Measurements from ENCODE around the gene ENPP6.

ENPP6 gene

GRCh38 chr4:184059099-184059498 is 158.6 kb downstream of the ENPP6 start:
- TF ChIP-seq ARNTL (CRISPR knock-in tag; IDR thresholded peaks at IDR 0.05; ENCODE audit: borderline replicate concordance, low read depth) = no peak
- no peak for ATAC-seq

DNA sequence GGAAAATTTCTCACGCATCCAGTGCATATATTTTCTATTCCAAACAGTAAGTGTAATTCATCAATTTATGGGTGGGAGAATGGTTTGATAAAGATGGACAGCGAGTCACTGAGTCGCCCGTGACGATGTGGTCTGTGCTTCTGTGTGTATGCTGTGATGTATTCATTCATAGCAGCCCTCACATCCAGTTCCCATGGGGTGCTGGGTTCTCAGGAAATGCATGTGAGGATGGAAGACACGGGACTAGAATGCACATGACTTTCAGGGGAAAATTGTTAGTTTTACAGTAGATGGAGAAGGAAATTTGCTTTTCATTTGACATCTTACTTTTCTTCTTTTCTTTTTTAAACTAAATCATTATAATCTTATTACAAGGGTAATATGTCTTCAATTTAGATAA is 159.6 kb downstream of the ENPP6 start:
- no peak for ATAC-seq
- TF ChIP-seq ZNF8 (CRISPR knock-in tag; IDR thresholded peaks at IDR 0.05) = no peak
- no peak for TF ChIP-seq RARB (CRISPR knock-in tag; IDR thresholded peaks at IDR 0.05)
- no peak for TF ChIP-seq TSHZ2 (CRISPR knock-in tag; IDR thresholded peaks at IDR 0.05)
- no peak for TF ChIP-seq ZC3H10 (CRISPR knock-in tag; IDR thresholded peaks at IDR 0.05)
- no peak for TF ChIP-seq TOX (CRISPR knock-in tag; IDR thresholded peaks at IDR 0.05; ENCODE audit: borderline replicate concordance)
- TF ChIP-seq ARNTL (CRISPR knock-in tag; IDR thresholded peaks at IDR 0.05; ENCODE audit: borderline replicate concordance, low read depth) = no peak
- no peak for TF ChIP-seq ESRRG (CRISPR knock-in tag; IDR thresholded peaks at IDR 0.05)

GRCh38 chr4:184056877-184057276 is 160.8 kb downstream of the ENPP6 start:
- TF ChIP-seq ZNF70 (CRISPR knock-in tag; IDR thresholded peaks at IDR 0.05) (no peak), ARNTL (CRISPR knock-in tag; IDR thresholded peaks at IDR 0.05; ENCODE audit: borderline replicate concordance, low read depth) (no peak), ZC3H10 (CRISPR knock-in tag; IDR thresholded peaks at IDR 0.05) (no peak), TSHZ2 (CRISPR knock-in tag; IDR thresholded peaks at IDR 0.05) (no peak), ZNF8 (CRISPR knock-in tag; IDR thresholded peaks at IDR 0.05) (no peak), GLIS3 (CRISPR knock-in tag; IDR thresholded peaks at IDR 0.05) (no peak), TCF4 (CRISPR knock-in tag; IDR thresholded peaks at IDR 0.05; ENCODE audit: borderline replicate concordance) (no peak), ZFP3 (CRISPR knock-in tag; IDR thresholded peaks at IDR 0.05) (no peak), SNAI2 (CRISPR knock-in tag; IDR thresholded peaks at IDR 0.05) (no peak), OSR1 (CRISPR knock-in tag; IDR thresholded peaks at IDR 0.05) (no peak)
- ATAC-seq = no peak

DNA sequence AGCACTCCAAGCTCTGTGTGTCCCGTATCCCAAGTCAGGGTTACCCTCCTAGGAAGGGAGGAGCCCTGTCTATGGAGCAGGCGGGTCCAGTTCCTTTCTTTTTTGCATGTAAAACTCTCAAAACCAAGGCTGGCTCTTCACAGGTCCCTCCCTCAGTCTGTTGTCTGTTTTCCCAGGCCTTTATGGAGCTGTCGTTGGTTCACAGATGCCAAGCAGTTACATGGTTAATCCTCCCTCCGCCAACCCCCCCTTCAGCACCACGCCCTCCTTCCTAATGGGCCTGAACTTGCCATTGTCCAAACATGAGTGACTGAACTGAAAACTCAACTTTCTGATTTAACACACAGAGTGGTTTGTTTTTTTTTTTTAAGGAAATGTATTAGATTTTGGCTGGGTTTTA is 164.2 kb downstream of the ENPP6 start:
- TF ChIP-seq ZFP30 (CRISPR knock-in tag; IDR thresholded peaks at IDR 0.05) (no peak), OSR1 (CRISPR knock-in tag; IDR thresholded peaks at IDR 0.05) (no peak), ZNF8 (CRISPR knock-in tag; IDR thresholded peaks at IDR 0.05) (no peak), ESRRG (CRISPR knock-in tag; IDR thresholded peaks at IDR 0.05) (no peak), CSDC2 (CRISPR knock-in tag; IDR thresholded peaks at IDR 0.05) (no peak), RARB (CRISPR knock-in tag; IDR thresholded peaks at IDR 0.05) (no peak), TOX (CRISPR knock-in tag; IDR thresholded peaks at IDR 0.05; ENCODE audit: borderline replicate concordance) (no peak), TCF4 (CRISPR knock-in tag; IDR thresholded peaks at IDR 0.05; ENCODE audit: borderline replicate concordance) (no peak), ARNTL (CRISPR knock-in tag; IDR thresholded peaks at IDR 0.05; ENCODE audit: borderline replicate concordance, low read depth) (no peak), PATZ1 (CRISPR knock-in tag; IDR thresholded peaks at IDR 0.05; ENCODE audit: borderline replicate concordance) (no peak), ZNF70 (CRISPR knock-in tag; IDR thresholded peaks at IDR 0.05) (no peak), BACH2 (CRISPR knock-in tag; IDR thresholded peaks at IDR 0.05; ENCODE audit: borderline replicate concordance) (no peak), TSHZ2 (CRISPR knock-in tag; IDR thresholded peaks at IDR 0.05) (no peak), ZC3H10 (CRISPR knock-in tag; IDR thresholded peaks at IDR 0.05) (no peak), PPARA (CRISPR knock-in tag; IDR thresholded peaks at IDR 0.05; ENCODE audit: borderline replicate concordance) (no peak), ZFP3 (CRISPR knock-in tag; IDR thresholded peaks at IDR 0.05) (no peak), POU6F1 (CRISPR knock-in tag; IDR thresholded peaks at IDR 0.05; ENCODE audit: borderline replicate concordance, low read depth) (no peak), ISL1 (CRISPR knock-in tag; IDR thresholded peaks at IDR 0.05) (no peak)
- ATAC-seq = no peak
